HG02798 (cell line): Measurements from ENCODE around the gene OCRL.
A peak's percentile ranks its signal among the peaks of the same experiment; 100 is the strongest.

Source experiments
- ATAC-seq: cut with Tn5 transposase; IDR thresholded peaks from one replicate; pipeline ENCODE4 v1.9.1; 2021; ENCODE audit warnings: mild to moderate bottlenecking; ENCODE audit not compliant: unreplicated experiment, poor library complexity

Gene OCRL

DNA sequence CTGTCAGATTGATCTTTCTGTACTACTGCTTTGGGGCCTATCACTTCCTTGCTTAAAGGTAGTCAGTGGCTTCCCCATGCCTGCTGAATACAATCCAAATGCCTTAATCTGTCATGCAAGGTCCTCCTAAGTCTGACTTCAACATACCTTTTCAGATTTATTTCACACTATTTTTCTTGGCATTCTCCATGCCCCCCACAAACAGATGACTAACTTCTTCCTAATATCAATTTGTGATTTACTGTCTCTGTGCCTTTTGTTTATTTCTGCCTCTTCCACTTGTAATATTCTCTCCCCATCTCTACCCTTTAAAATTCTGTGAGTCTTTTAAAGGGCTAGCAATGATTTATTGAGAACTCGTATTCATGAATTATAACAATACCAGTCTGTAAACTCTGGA lies 41.8 kb downstream of the OCRL start:
- no peak for ATAC-seq

DNA sequence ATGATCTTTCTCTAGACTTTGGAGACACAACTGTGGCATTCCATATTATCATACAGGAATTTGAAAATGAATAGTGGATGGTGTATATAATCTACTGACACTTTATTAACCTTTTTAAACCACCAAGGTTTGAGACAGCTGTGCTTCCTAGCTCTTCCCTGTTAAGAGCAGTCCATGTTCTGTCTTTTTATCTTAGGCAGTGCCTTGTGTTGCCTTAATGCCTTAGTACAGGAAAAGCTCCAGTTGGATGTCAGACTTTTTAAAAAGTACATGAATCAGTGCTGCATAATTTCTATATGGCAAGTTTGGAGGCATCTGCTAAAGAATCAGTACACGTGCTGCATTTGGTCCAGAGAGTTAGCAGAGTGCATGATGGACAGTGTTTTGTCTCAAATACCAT lies 45.1 kb downstream of the OCRL start:
- no peak for ATAC-seq

DNA sequence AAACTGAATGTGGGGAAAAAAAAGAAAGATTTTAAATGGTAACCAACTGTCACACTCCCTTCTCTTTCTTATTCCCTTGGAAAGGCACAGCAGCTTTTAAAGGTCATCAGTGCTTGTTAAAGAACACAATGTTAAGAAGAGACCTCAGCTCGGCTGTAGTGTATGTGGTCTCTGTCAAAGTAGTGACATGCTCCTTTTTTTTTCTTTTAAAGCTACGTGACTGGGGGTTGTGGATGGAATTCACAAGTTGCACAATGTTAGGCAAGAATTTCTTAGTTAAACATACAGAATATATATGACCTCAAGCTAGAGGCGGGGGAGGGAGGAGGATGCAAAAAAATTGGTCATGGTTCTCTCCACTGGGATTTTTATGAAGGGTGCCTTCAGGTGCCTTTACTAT lies 45.6 kb downstream of the OCRL start:
- ATAC-seq: no peak

- no peak for ATAC-seq
Measured at GRCh38 chrX:129586446-129586845, 46.4 kb downstream of the OCRL start.

DNA sequence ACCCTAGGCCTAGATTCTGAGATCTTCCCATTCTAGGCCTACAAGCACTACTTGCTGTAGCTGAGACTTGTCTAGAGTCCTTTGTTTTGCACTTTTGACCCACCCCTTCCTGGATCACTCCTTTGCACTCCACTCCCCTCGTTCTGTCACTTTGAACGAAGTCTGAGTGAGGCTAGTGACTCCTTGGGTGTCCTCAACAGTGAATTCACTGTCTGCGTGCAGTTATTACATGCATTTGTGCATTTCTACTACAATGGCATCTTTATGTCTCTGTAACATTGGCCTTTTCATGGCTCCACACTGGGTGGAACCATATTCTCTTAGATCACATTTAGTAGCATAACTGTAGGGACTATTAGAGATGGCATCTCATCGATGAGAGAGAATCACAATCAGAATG lies 50.5 kb downstream of the OCRL start:
- ATAC-seq: no peak

DNA sequence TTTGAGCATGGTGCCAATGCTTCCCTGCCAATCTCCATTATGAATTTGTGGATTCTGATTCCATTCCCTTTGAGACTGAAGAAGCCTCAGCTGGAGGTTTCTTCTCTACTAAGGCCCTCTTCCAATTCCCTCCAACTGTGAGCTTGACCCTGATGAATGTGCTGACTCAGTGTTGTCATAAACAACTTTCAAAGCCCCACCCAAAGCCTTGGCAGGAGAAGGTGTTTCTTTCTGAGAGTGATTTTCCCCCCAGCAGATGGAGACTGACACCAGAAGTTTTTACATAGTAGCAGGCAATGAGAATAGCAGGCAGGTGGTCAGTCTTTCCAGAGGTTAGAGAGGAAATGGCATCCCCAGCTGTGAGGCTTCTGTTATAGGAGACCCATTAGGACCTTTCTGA lies 53.1 kb downstream of the OCRL start:
- no peak for ATAC-seq

DNA sequence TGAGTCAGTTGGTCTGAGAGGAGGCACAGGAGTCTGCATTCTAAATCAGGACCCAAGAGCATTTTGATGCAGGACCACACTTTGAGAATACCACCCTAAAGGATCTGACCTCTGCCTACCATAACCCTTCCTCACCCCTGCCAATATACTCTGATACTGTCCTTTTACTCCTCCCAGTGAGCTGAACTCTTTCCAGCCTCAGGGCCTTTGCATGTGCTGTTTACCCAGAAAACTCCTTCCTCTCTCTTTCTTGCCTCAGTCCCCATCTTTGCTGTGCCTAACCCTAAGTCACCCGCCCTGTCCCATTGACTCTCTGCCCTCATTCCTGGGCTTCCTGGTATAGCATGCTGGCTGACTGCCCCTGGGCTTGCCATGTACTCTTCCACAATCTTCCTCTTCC lies 54.7 kb downstream of the OCRL start:
- no peak for ATAC-seq

- ATAC-seq: no peak
Measured at GRCh38 chrX:129596077-129596476, 56.0 kb downstream of the OCRL start.

- ATAC-seq: no peak
Measured at GRCh38 chrX:129597905-129598304, 57.8 kb downstream of the OCRL start.

DNA sequence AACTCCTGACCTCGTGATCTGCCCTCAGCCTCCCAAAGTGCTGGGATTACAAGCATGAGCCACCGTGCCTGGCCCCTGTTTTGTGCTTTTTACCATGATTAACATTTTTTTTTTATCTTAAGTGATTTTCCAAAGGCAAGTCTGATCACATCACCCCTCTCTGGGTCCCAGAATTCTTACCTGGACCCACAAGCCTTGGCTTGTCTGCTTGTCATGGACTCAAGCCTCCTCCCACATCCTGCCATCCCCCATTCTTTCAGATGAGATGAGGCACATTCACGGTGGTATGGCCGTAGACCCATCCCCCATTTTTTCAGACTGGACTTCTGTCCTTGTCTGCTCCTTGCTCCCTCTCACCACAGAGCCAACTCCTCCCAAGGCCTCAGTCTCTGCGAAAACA lies 59.4 kb downstream of the OCRL start:
- ATAC-seq: no peak

DNA sequence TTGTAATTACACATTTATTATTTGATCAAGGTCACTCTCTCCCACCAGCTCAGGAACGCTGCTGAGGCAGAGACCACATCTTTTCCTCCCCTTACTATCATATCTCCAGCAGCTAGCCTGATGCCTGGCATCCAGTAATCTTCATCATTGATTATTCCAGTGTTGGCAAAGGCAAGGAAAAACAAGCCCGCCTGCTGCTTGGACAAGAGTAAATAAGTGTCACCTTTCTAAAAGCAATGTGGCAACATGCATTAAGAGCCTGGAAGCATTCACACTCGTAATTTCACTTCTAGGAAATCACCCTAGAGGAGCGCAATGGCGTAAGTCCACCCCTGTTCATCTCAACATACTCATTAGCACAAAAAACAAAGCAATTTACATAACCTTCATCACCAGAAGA lies 59.9 kb downstream of the OCRL start:
- ATAC-seq: no peak

GRCh38 chrX:129600981-129601424 lies 60.9 kb downstream of the OCRL start:
- ATAC-seq: no peak

DNA sequence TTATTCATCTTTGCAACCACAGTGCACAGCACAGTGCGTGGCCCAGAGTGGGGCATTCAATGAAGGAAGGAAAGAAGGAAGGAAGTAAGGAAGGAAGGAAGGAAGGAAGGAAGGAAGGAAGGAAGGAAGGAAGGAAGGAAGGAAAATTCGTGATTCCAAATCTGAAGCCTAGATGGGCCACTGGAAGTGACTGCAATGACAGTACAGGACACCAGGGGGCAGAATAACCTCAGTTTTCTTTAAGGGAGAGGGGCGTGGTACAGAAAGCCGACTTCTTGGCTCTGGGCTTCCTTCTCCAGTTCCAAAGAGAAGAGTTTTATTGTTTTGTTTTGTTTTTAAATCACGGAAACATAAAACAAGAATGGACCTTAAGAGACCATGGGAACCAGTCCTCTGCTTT lies 66.9 kb downstream of the OCRL start:
- ATAC-seq: peak; percentile 33

DNA sequence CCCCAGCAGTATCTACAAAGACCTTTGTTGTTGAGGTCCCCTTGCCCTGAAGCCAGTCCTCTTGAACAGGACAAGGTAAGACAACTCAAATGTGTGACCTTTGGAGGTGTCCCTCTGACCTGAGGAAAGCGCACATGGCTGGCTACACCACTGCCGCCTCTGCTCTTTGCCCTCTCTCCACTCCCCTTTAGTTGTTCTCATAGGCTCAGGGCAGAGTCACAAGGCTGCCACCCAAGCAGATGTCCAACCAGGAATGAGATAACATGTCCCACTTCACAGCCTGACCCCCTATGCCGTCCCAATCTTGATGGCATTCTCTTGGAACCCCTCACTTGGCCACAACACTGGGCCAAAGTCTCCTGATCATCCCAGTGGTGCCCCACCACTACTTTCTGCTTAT lies 68.4 kb downstream of the OCRL start:
- ATAC-seq: no peak

DNA sequence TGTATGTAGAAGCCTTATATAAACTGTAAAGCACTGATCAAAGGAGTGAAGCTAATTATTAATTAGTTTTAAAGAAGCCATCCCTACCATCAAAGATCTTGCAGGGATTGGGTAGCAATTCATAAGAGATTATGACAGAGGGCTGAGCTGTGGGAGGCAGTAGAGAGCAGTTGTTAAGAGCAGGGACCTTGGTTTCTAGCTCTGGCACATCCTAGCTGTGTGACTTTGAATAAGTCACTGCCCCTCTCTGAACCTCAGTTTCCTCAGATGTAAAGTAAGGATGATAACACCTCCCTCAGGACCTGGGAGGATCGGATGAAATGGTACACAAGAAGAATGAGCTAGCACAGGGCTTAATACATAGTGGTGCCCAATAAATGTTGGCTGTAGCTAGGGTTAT lies 69.3 kb downstream of the OCRL start:
- ATAC-seq: no peak

- ATAC-seq: no peak
Measured at GRCh38 chrX:129612396-129612795, 72.3 kb downstream of the OCRL start.

DNA sequence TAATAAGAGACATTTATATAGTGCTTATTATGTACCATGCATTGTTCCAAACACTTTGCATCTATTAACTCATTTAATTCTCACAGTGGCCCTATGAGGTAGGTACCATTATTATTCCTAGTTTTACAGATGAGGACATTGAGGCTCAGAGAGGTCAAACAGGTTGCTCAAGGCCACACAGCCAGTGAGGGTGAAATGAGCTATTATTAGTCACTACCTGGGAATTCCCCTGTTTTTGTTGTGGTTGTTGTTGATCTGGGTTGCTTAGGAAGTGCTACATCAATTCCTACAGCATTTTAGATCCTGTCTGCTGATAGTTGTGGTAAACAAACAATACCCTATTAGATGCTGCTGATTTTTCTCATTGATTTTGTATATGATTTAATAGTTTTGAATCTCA lies 73.5 kb downstream of the OCRL start:
- no peak for ATAC-seq

DNA sequence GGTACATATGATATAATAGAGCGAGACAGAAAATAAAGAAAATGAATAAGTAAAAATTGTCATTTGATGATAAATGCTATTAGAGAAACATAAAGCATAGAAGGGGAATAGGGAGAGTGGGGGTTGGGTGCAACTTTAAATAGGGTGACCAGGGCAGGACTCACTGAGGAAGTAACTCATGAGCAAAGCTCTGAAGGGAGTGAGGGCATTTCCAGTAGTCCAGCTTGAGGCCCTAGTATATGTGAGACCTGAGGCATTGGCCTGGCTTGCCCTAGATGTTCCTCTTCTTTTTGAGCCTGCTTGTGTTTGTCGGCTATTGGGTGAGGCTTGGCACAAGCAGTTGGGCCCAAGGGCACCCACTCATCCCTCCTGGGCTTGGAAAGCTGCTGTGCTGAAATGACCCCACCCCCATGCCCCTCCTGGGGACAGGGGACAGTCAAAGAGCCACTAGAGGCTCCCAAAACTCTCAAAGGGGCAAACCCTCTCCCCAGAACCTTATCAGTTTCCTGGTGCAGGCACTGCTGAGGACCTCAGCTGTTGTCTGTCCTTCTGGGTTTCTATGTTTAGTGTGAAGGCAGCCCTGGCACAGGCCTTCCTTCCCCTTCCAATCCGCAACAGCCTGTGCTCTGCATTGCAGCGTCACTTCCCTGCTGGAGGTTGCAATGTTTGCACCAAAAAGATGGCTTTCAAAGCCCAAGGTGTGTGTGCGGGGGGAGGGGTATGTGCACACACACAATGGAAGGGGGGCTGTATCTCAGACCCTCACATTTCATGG lies 74.6 kb downstream of the OCRL start:
- no peak for ATAC-seq

DNA sequence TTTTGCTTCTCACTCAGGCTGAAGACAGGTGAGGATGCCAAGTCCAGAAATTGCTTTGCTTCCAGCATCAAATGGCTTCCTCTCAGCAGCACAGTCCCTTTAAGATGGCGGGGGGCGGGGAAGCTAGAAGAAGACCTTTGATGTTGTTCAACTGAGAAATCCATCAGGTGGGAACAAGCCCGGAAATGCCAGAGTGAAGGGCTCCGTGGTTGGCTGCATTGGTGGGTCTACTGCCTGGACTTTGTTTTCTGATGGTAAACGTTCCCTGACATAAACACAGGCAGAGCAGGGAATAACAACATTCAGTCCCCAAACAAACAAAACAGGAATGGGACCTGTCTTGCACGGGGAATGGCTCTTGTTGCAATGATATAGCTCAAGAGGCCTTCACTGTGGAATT lies 77.4 kb downstream of the OCRL start:
- ATAC-seq: no peak

- ATAC-seq: no peak
Measured at GRCh38 chrX:129618997-129619396, 78.9 kb downstream of the OCRL start.

- ATAC-seq: no peak
Measured at GRCh38 chrX:129622757-129623301, 82.8 kb downstream of the OCRL start.

DNA sequence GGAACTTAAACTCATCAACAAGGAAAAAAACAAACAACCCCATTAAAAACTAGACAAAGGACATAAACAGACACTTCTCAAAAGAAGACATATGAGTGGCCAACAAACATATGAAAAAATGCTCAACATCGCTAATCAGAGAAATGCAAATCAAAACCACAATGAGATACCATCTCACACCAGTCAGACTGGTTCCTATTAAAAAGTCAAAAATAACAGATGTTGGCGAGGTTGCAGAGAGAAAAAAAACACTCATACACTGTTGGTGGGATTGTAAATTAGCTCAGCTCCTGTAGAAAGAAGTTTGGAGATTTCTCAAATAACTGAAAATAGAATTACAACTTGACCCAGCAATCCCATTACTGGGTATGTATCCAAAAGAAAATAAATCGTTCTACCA lies 86.0 kb downstream of the OCRL start:
- no peak for ATAC-seq
